ENCODE data around the gene MAP2K3.
"Not testable (repeated sequence)": the region's sequence is repeated elsewhere in the genome, so short reads cannot be mapped to it uniquely, and the experiment has no call there.

The MAP2K3 gene

DNA sequence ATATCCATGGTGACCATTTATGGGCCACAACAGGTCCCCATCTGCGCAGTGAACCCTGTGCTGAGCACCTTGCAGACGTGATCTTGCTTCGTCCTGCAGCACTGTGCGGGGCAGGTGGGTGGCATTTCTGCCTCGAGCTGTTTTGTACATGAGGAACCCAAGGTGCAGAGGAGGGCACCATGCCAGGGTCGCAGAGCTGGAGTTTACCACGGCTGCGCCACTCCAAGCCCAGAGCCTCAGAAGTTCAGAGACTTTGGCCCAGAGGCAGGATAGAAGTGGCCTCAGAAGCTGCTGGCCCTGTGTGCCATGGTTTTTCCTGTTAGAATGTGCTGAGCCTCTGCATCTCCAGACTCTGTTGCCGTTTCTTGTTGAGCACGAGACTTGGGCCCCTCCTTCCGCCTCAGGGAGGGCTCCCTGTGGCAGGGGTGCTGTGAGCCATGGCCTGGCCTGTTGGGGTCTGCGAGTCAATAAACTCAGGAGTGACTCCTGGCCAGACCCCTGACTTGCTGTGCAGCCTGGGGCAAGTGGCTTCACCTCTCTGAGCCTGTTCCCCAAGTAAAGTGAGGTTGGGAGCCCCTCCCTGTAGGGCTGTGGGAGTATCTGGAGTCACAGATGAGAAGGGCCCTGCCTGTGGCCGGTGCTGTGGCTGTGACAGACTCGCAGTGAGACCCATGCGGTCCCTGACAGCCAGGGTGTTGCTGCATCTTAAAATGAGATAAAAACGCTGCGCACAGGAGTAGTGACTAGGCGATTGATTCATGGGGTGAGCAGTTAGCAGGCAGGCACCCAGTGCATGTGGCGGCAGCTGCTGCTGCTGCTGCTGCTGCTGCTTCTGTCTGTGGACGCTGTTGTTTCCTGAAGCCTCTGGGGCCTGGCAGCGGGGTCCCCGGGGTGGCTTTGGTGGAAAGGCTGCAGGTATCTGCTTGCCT lies 11.8 kb downstream of the MAP2K3 start:
- DNase-seq (ENCODE audit: low spot score) = no peak

DNA sequence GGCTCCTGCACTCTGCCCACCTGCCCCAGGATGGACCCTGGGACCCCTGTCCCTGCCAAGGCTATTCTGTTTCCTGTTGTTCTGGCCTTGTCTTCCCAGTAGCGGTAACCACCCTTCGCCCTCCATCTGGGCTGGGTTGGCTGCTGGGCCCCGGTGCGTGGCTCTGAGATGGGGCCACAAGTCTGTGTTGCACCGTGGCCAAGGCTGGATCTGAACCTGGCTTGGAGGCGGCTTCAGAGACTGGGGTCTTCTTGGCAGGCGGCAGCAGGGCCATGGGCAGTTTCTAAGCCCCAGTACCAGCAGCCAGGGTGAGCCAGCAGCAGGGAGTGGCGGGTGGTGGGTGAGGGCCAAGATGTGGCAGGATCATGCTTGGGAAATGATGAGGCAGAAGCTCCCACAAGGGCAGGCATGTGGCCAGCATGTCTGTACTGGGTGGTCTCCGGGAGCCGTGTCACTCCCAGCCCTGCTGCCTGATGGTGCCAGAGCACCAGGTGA lies 12.6 kb downstream of the MAP2K3 start:
- no peak for DNase-seq (ENCODE audit: low spot score)

DNA sequence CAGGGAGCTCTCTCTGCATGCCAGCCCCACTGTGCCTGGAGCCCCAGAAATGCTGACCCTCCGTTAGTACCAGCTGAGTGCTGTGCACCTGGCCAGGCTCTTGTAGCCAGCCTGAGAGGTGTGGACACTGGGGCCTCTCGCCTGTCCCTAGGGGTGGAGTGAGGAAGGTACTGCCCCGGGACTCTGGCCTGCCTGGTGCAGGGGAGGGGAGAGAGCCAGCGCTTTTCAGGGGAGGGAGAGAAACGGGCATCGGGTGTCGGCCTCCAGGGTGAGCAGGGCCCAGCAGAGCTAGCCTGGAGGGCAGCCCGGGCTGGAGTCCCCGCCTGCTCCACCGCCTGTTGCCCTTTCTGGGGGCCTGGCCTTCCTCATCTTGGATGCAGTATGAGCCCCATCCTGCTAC lies 13.1 kb downstream of the MAP2K3 start:
- DNase-seq (ENCODE audit: low spot score) = no peak

DNA sequence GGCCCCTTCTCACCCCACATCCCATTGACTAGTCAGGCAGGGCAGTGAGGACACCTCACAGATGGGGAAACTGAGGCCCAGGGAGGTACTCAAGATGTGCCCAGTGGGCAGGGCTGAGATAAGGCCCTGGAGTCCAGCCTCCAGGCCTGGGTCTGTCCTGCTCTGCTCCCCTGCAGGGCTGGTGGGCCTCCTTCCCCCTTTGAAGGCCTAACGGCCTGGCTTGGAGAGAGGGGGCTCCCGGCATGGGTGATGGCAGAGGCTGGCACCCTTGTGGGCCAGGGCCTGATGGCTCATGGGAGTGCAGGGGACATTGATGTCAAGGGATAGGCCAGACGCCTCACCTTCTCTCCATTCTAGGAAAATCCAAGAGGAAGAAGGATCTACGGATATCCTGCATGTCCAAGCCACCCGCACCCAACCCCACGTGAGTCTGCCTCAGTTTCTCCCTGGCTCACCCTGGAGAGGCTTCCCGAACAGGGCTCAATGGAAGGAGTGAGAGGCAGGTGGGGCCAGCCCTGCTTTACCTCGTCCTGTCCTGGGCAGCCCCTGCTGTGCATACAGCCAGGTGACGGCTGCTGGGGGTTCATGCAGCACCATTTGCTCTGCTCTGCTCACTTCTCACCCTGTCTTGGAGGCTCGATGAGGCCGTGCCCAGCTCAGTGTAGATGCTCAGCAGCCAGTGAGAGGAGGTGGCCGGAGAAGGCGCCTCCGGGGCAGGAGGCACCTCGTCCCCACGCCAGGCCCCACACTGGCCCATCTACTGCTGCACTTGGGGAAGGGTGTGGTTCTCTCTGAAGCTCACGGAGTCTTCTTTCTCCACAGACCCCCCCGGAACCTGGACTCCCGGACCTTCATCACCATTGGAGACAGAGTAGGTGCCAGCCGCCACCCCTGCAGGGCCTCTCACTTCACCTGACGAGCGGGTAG lies 13.8 kb downstream of the MAP2K3 start:
- DNase-seq (ENCODE audit: low spot score) = no peak

DNA sequence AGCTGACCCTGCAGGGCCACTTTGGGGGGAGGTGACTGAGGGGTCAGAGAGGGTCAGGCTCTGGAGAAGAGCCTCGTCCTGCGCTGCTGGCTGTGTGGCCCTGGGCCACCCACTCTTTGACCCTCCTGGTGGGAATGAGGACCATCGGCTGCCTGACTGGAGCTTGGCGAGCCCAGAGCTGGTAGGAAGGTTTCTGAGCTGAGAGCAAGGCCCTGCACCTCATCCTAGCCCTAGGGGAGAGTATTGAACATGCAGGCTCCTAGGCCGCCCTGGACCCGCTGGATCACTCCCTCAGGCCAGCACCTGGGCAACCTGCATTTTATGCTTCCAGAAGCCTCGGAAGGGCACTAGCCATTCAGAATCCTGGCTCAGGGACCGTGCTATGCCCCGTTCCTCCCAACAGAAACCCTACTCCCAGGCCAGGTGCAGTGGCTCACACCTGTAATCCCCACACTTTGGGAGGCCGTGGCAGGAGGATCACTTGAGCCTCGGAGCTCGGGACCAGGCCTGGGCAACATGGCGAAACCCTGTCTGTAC lies 14.5 kb downstream of the MAP2K3 start:
- DNase-seq (ENCODE audit: low spot score) = no peak

DNA sequence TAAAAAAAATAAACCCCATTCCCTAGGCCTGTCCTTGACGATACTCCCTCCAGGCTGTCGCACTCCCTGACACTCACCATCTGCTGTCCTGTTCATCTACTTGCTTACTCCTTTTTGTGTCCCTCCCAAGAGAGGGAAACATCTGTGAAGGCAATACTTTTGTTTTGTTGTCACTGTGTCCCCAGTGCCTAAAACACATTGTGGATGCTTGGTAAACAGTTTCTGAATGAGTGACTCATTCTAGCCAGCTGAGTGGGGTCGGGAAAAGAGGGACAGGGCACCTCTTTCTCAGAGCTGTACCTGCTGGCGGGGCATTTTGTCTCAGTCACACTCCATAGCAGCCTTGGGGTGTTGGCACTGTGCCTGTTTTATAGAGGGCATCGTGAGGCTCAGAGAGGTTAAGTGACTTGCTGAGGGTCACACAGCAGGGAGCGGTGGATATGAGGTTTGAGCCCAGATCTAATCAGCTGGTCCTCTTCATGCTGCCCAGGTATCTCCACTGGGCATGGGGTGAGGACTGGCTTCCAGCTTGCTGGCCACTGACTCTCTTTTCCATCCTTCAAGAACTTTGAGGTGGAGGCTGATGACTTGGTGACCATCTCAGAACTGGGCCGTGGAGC lies 15.6 kb downstream of the MAP2K3 start:
- no peak for DNase-seq (ENCODE audit: low spot score)

DNA sequence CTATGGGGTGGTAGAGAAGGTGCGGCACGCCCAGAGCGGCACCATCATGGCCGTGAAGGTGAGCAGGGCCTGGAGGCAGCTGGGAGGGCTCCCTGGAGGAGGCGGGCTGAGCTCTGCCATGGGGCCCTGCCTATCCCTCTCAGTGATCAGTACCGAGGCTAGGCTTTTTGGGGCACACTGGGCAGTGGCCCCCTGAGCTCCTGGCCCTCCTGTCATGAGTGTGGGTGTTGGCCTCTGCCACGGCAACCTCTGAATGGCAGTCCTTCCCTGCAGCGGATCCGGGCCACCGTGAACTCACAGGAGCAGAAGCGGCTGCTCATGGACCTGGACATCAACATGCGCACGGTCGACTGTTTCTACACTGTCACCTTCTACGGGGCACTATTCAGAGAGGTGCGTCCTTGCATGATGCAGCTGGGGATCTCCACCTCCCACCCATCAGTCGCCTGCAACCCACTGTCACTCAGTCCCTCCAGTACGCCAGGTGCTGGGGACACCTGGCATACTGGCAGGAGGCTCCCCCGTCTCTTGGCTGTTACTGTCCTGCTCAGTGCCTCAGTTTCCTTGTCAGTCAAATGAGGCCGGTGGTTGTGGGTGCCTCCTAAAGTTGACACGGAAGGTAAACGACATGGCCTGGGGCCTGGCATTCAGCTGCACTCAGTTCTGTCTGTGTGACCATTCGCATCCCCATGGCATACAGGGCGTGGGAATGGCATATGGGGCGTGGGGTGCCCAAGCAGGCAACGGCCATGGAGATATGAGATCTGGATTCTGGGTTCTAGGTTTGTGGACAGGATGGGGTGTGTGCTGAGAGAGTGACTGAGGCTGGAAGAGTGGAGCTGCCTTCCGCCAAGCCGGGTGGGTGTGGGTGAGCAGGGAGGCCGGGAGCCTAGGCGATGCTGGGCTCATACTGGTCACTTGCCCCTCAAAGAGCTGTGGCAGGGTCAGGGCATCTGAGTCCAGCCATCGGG lies 16.4 kb downstream of the MAP2K3 start:
- DNase-seq (ENCODE audit: low spot score) = no peak

DNA sequence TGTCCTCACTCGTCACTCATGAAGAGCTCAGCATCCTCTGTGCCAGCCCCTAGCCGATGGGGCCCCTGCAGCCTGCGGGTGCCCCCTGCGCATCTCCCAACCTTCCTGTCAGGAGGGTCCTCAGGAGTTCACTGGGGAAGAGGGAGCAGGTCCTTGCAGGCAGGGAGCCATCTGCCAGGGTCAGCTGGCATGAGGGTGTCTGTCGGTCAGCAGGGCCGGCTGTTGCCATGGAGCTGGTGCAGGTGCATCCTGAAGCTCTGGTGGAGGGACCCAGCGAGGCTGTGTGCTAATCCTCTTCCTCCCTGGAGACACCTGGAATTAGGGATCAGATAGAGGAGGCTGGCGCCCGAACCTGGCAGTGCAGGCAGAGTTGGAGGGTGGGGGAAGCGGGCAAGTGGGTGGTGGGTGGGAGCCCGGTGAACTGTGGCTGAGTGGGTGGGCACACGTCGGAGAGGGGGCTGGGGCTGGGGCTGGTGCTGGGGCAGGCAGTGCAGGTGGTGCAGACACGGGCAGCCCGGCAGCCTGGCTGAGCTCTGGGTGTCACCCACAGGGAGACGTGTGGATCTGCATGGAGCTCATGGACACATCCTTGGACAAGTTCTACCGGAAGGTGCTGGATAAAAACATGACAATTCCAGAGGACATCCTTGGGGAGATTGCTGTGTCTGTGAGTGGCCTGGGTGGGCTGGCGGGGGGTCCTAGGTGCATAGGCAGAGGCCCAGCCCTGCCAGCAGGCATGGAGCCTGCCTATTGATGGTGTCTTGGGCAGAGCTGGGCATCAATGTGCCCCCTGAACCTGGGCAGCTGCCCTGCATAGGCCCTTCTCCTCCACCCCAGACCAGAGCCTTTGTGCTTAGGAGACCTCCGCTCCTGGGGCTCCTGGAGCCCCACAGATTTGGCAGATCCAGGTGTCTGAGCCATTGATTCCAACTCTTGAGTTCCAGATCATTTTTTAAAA lies 17.4 kb downstream of the MAP2K3 start:
- DNase-seq (ENCODE audit: low spot score) = no peak

DNA sequence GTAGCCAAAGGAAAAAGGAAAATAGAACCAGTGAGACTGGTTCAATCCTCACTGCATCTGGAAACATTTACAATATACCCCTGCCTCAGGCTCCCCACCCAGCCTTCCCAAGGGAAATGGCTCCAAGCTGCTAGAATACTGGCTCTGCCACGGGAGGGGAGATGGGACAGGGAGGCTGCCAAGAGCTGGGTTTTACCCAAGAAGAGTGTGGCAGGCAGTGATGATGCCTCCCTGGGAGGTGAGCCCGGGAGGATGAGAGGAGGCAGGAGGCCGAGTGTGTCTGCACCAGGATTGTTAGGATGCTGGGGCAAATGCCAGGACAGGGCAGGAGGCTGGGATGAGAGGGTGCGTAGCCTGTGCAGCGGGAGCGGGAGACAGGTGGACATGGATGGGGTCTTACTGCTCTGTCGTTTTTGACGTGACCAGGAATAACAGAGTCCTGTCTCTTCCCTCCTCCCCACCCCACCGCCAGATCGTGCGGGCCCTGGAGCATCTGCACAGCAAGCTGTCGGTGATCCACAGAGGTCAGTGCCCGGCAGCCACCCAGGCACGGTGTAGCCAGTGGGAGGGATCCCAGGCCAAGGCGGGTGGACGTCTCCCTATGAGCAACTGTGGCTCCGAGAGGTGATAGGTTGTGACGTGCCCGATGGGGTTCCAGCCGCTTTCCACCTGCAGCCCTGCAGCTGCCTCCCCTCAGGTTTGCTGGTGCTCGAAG lies 18.4 kb downstream of the MAP2K3 start:
- DNase-seq (ENCODE audit: low spot score) = no peak

DNA sequence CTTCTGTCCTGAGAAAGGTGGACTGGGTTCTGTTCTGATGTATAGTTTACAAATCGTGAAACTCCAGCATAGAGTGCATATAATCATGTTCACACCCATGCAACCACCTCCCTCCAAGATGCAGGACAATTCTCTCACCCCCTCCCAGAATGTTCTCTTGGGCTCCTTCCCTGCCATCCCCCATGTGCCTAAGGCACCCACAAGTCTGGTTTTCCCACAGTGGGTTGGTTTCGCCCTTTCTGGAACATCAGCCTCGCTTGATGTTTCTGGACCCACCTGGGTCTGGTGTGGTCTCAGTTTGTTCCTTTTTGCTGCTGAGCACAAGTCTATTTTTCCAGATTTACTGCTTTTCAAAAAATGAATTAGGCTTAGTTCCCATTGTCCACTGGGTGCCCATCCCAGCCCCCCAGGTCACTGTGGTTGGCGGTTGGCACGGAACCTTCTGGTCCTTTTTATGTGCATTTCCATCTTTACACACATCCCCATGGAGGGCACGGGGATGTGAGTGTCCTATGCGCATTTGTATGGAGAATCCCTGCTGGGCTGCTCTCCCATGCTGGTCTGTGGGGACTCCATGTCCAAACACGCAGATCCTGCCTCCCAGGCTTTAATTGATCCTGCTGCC lies 19.0 kb downstream of the MAP2K3 start:
- DNase-seq (ENCODE audit: low spot score) = no peak

DNA sequence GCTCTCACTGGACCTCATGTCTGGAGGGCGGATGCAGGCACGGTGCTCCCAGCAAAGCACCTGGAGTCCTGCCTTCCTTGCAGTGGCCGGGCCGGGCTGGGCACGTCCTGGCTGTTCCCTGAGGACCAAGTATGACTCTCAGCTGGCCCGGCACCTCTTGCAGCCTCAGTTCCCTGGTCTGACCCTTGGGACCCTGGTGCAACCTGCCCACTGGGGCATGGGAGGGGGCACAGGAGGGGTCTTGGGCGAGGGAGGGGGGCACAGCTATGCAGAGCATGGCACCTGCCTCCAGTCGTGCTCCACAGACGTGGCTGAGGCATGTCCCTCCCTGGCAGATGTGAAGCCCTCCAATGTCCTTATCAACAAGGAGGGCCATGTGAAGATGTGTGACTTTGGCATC lies 19.6 kb downstream of the MAP2K3 start:
- DNase-seq (ENCODE audit: low spot score) = no peak

DNA sequence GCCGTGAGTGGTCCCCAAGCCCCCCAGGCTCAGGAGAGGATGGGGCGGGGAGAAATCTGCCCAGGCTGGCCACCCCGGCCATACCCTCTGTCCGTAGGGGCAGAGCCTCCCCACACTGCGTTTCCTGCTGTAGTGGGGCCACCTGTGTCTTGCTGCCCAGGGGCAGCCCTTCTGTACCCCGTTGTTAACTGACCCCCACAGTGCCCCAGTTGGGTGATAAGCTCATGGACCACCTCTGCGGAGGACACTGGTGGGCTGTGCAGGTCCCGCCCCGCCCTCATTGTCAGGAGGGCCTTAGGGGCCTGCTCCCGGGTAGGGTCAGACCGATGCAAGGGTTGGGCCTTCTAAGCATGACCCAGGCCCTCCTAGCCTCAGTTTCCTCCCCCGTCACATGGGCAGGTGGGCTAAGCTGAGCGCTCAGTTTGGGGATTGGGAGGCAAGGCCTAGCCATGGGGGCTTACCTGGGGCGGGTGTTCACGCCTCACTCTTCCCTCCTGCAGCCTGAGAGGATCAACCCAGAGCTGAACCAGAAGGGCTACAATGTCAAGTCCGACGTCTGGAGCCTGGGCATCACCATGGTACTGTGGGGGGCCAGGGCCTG lies 20.1 kb downstream of the MAP2K3 start:
- not testable (repeated sequence) for DNase-seq (ENCODE audit: low spot score)

DNA sequence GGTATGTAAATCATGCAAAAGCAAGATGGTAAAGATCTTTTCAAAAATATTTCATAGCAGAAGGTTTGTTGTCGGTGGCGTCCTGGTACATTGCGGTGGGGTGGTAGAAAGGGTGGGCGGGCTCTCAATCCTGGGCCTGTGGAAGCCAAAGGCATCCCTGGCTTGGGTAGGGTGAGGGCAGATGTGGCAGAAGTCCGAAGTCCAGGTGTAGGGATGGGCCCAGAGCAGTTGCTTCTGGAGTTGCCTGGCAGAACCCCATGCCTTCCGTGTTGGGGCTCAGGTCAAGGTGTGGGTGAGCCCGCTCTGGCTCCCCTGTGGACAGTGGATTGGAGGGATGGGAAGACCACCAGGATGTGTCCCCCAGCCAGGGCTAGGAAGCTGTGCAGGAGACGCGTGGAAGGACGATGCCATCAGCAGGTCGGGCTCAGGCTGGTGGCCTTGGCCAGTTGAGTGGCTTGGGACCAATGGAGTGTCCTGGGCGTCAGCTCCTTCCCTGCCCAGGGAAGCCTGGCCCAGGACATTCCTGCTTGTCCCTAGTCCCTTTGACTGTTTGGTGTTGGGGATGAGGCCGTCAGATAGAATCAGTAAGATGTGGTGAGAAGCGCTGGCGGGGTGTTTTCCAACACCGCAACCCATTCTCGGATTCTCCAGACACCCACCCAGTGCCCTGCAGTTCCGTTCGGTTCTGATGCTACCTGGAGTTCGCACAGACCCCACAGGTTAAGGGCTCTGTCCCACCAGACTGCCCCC lies 21.1 kb downstream of the MAP2K3 start:
- not testable (repeated sequence) for DNase-seq (ENCODE audit: low spot score)

DNA sequence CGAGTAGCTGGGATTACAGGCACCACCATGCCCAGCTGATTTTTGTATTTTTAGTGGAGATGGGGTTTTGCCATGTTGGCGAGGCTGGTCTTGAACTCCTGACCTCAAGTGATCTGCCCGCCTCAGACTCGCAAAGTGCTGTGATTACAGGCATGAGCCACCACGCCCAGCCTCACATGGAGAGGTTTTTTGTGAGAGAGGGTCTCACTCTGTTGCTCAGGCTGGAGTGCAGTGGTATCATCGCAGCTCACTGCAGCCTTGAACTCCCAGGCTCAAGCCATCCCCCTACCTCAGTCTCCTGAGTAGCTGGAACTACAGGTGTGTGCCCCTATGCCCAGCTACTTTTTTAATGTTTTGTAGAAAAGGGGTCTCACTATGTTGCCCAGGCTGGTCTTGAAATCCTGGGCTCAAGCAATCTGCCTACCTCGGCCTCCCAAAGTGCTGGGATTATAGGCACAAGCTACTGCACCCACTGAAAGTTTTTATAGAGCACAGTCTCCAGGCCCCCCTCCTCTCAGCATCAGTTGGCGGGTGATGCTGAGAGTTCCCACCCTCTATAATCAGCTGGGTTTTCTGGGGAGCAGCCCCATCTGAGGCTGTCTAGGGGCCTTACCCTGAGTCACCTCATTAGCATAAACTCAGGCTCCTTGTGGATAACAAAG lies 22.2 kb downstream of the MAP2K3 start:
- DNase-seq (ENCODE audit: low spot score) = not testable (repeated sequence)

DNA sequence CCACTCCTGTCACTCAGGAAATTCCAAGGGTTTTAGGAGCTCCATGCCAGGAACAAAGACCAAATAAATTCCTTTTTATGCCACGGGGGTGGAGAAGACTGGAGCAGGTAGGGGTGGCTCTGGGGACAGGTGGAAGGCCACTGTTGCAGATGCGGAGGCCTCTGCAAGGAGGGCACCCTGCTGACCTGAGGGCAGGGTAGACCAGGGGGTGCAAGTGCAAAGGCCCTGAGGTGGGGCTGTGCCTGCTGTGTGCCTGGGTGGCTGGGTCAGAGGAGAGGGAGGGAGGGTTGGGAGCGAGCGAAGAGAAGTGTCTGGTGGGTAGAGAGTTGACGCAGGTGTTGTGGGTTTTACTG lies 22.7 kb downstream of the MAP2K3 start:
- not testable (repeated sequence) for DNase-seq (ENCODE audit: low spot score)

DNA sequence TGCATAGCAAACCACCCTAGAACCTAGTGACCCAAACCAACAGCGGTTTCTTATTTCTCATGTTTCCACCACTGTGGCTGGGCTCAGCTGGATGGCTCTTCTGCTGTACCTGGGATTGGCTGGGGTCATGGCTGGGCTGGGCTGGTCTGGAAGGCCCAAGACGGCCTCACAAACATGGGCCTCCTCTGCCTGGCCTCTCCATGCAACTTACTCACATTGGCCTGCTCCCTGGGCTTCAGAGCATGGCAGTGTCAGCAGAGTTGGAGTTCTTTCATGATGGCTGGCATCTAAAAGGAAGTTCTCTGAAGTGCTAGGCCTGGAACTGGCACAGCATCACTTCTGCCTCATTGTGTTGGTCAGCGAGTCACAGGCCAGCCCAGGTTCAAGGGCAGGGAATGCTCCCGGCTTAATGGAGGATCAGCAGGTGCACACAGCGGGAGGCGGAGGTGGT lies 24.4 kb downstream of the MAP2K3 start:
- not testable (repeated sequence) for DNase-seq (ENCODE audit: low spot score)

All from activated CD4-positive, alpha-beta T cell treated with anti-CD3 and anti-CD28 coated beads, Interleukin-2, Interleukin-4, amounts not matched to agents 100 ng/mL and 50 ng/mL, durations not matched to agents 16 hours and 8 hours (primary cell).